Measurements from ENCODE around the gene GRP.
"Not testable (repeated sequence)": the region's sequence is repeated elsewhere in the genome, so short reads cannot be mapped to it uniquely, and the experiment has no call there.

GRP gene

GRCh38 chr18:59246796-59247195 lies 26.8 kb downstream of the GRP start:
- Histone ChIP-seq H3K4me3 (ENCODE audit: low read length) (no peak overlapping the region), H3K79me2 (ENCODE audit: control insufficient read depth, low read length) (no peaks in the 10 kb centered on the region), H4K20me1 (ENCODE audit: control insufficient read depth, insufficient read depth, low read depth, low read length) (no peaks in the 10 kb centered on the region), H3K9me3 (ENCODE audit: control insufficient read depth, insufficient read depth, low read length) (no peaks in the 10 kb centered on the region), H3K4me2 (ENCODE audit: low read length) (no peak overlapping the region), H3K27ac (ENCODE audit: low read depth, low read length) (no peak overlapping the region), H3K27me3 (ENCODE audit: control insufficient read depth, low read length) (peaks cover 13% of the 10 kb centered on the region; the same call in 1 of the 2 replicates), H3K4me1 (ENCODE audit: control insufficient read depth, low read length) (no peaks in the 10 kb centered on the region), H3F3A (ENCODE audit: control insufficient read depth, insufficient read depth) (no peaks in the 10 kb centered on the region), H3K36me3 (ENCODE audit: control insufficient read depth, low read length) (no peaks in the 10 kb centered on the region), H3K9me2 (replicated peaks; ENCODE audit: control insufficient read depth, low read length) (no peaks in the 10 kb centered on the region)
- TF ChIP-seq CTCF (IDR thresholded peaks at IDR 0.05; ENCODE audit: low read depth, low read length, poor library complexity, severe bottlenecking) (no peak), EZH2phosphoT487 (IDR thresholded peaks at IDR 0.05; ENCODE audit: borderline replicate concordance, low read length) (no peak)

GRCh38 chr18:59249199-59249774 lies 29.3 kb downstream of the GRP start:
- Histone ChIP-seq H3K36me3 (ENCODE audit: control insufficient read depth, low read length) (no peaks in the 10 kb centered on the region), H3K9me2 (replicated peaks; ENCODE audit: control insufficient read depth, low read length) (no peaks in the 10 kb centered on the region), H3K79me2 (ENCODE audit: control insufficient read depth, low read length) (no peaks in the 10 kb centered on the region), H3K27ac (ENCODE audit: low read depth, low read length) (no peak overlapping the region), H3K27me3 (ENCODE audit: control insufficient read depth, low read length) (peaks cover 12% of the 10 kb centered on the region; the same call in 1 of the 2 replicates), H3F3A (ENCODE audit: control insufficient read depth, insufficient read depth) (no peaks in the 10 kb centered on the region), H3K4me1 (ENCODE audit: control insufficient read depth, low read length) (no peaks in the 10 kb centered on the region), H3K9me3 (ENCODE audit: control insufficient read depth, insufficient read depth, low read length) (no peaks in the 10 kb centered on the region), H4K20me1 (ENCODE audit: control insufficient read depth, insufficient read depth, low read depth, low read length) (no peaks in the 10 kb centered on the region), H3K4me3 (ENCODE audit: low read length) (no peak overlapping the region), H3K4me2 (ENCODE audit: low read length) (no peak overlapping the region)
- TF ChIP-seq EZH2phosphoT487 (IDR thresholded peaks at IDR 0.05; ENCODE audit: borderline replicate concordance, low read length) (no peak), CTCF (IDR thresholded peaks at IDR 0.05; ENCODE audit: low read depth, low read length, poor library complexity, severe bottlenecking) (peak; percentile 71)

GRCh38 chr18:59255491-59255890 lies 35.5 kb downstream of the GRP start:
- H3K27ac ChIP-seq (ENCODE audit: low read depth, low read length); H3K79me2 ChIP-seq (ENCODE audit: control insufficient read depth, low read length); H3F3A ChIP-seq (ENCODE audit: control insufficient read depth, insufficient read depth); H3K4me3 ChIP-seq (ENCODE audit: low read length); H4K20me1 ChIP-seq (ENCODE audit: control insufficient read depth, insufficient read depth, low read depth, low read length); H3K9me3 ChIP-seq (ENCODE audit: control insufficient read depth, insufficient read depth, low read length); H3K4me1 ChIP-seq (ENCODE audit: control insufficient read depth, low read length); H3K9me2 ChIP-seq (replicated peaks; ENCODE audit: control insufficient read depth, low read length); H3K4me2 ChIP-seq (ENCODE audit: low read length); H3K36me3 ChIP-seq (ENCODE audit: control insufficient read depth, low read length); H3K27me3 ChIP-seq (ENCODE audit: control insufficient read depth, low read length): not testable (repeated sequence)

GRCh38 chr18:59261842-59262241 lies 41.9 kb downstream of the GRP start:
- H3K4me3 ChIP-seq (ENCODE audit: low read length); H3K79me2 ChIP-seq (ENCODE audit: control insufficient read depth, low read length); H3F3A ChIP-seq (ENCODE audit: control insufficient read depth, insufficient read depth); H3K36me3 ChIP-seq (ENCODE audit: control insufficient read depth, low read length); H3K9me3 ChIP-seq (ENCODE audit: control insufficient read depth, insufficient read depth, low read length); H3K4me2 ChIP-seq (ENCODE audit: low read length); H3K9me2 ChIP-seq (replicated peaks; ENCODE audit: control insufficient read depth, low read length); H4K20me1 ChIP-seq (ENCODE audit: control insufficient read depth, insufficient read depth, low read depth, low read length); H3K27me3 ChIP-seq (ENCODE audit: control insufficient read depth, low read length); H3K27ac ChIP-seq (ENCODE audit: low read depth, low read length); H3K4me1 ChIP-seq (ENCODE audit: control insufficient read depth, low read length): not testable (repeated sequence)

- not testable (repeated sequence) for H3K9me3 ChIP-seq (ENCODE audit: control insufficient read depth, insufficient read depth, low read length); H3K4me3 ChIP-seq (ENCODE audit: low read length); H4K20me1 ChIP-seq (ENCODE audit: control insufficient read depth, insufficient read depth, low read depth, low read length); H3K4me2 ChIP-seq (ENCODE audit: low read length); H3K9me2 ChIP-seq (replicated peaks; ENCODE audit: control insufficient read depth, low read length); H3K36me3 ChIP-seq (ENCODE audit: control insufficient read depth, low read length); H3K79me2 ChIP-seq (ENCODE audit: control insufficient read depth, low read length); H3K27ac ChIP-seq (ENCODE audit: low read depth, low read length); H3F3A ChIP-seq (ENCODE audit: control insufficient read depth, insufficient read depth); H3K27me3 ChIP-seq (ENCODE audit: control insufficient read depth, low read length); H3K4me1 ChIP-seq (ENCODE audit: control insufficient read depth, low read length)
Measured at GRCh38 chr18:59262243-59262642, 42.3 kb downstream of the GRP start.
